ENCODE results near the gene TOP2A. TPM values are rescaled to one million over a fixed set of nuclear protein-coding genes. Genes with fewer than 3 reads are reported as not detected.

TOP2A gene
- polyA plus RNA-seq, 1 donor from 2014 or later, result 7.8 TPM

DNA sequence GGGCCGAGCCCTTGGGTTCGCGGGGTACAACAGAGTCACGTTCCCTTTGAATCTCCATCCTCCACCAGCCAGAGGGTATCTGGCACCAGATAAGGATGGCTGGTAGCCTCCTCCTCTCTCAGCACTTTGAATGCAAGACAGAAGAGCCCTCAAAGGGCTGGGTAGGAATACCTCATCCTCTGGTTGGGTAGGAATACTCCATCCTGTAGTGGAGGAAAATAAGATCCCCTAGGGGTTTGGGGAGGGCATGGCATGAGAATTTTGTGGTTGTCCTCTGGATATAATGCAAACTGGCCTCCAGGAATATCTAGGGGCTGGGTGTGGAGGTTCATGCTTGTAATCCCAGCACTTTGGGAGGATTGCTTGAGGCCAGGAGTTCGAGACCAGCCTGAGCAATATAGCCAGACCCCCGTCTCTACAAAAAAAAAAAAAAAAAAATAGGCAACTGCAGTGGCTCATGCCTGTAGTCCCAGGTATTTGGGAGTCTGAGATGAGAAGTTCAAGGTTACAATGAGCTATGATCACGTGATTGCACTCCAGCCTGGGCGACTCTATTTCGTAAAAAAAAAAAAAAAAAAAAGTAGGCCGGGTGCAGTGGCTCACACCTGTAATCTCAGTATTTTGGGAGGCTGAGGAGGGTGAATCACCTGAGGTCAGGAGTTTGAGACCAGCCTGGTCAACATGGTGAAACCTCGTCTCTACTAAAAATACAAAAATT is 28.2 kb upstream of the TOP2A start:
- no peaks in the 10 kb centered on the region for H4K20me1 ChIP-seq (ENCODE audit: insufficient read depth)

More for the DNA sequence above, 28.2 kb upstream of the TOP2A start:
- no peaks in the 10 kb centered on the region for H3K9me2 ChIP-seq (ENCODE audit: insufficient read depth, low read length)
- H3F3A ChIP-seq (ENCODE audit: insufficient read depth, low read length, poor library complexity, severe bottlenecking), result no peaks in the 10 kb centered on the region
- H3K27ac ChIP-seq (ENCODE audit: low read length), result no peak overlapping the region
- H2AFZ ChIP-seq (ENCODE audit: low read depth, low read length), result no peak overlapping the region
- no peaks in the 10 kb centered on the region for H3K9me3 ChIP-seq (ENCODE audit: low read length)
- no peak overlapping the region for H3K9ac ChIP-seq (ENCODE audit: low read length)
- no peaks in the 10 kb centered on the region for H3K36me3 ChIP-seq (ENCODE audit: insufficient read depth, low read length)
- no peak overlapping the region for H3K4me2 ChIP-seq (ENCODE audit: low read length)
- no peak overlapping the region for H3K4me3 ChIP-seq (ENCODE audit: low read length)
- H3K27me3 ChIP-seq (ENCODE audit: insufficient read depth, low read depth, low read length), result peaks cover 13% of the 10 kb centered on the region
- no peak for TF ChIP-seq EP300 (conservative IDR thresholded peaks at IDR 0.05; ENCODE audit: poor library complexity, severe bottlenecking)
- no peak for TF ChIP-seq TAF1 (IDR thresholded peaks at IDR 0.05; ENCODE audit: low read depth)
- TF ChIP-seq SMC3 (conservative IDR thresholded peaks at IDR 0.05; ENCODE audit: poor library complexity), result no peak
- TF ChIP-seq POLR2AphosphoS5 (IDR thresholded peaks at IDR 0.05), result no peak
- TF ChIP-seq RAD21 (conservative IDR thresholded peaks at IDR 0.05), result no peak
- no peak for TF ChIP-seq REST (IDR thresholded peaks at IDR 0.05; ENCODE audit: borderline replicate concordance)
- no peak for TF ChIP-seq MXI1 (conservative IDR thresholded peaks at IDR 0.05; ENCODE audit: poor library complexity, severe bottlenecking)
- no peak for TF ChIP-seq EZH2 (IDR thresholded peaks at IDR 0.05; ENCODE audit: borderline replicate concordance, insufficient read depth, low read length, poor library complexity, severe bottlenecking)
- TF ChIP-seq, protein P1, sequence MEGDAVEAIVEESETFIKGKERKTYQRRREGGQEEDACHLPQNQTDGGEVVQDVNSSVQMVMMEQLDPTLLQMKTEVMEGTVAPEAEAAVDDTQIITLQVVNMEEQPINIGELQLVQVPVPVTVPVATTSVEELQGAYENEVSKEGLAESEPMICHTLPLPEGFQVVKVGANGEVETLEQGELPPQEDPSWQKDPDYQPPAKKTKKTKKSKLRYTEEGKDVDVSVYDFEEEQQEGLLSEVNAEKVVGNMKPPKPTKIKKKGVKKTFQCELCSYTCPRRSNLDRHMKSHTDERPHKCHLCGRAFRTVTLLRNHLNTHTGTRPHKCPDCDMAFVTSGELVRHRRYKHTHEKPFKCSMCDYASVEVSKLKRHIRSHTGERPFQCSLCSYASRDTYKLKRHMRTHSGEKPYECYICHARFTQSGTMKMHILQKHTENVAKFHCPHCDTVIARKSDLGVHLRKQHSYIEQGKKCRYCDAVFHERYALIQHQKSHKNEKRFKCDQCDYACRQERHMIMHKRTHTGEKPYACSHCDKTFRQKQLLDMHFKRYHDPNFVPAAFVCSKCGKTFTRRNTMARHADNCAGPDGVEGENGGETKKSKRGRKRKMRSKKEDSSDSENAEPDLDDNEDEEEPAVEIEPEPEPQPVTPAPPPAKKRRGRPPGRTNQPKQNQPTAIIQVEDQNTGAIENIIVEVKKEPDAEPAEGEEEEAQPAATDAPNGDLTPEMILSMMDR (IDR thresholded peaks at IDR 0.05; ENCODE audit: poor library complexity, severe bottlenecking), result no peak
- no peaks in the 10 kb centered on the region for H3K79me2 ChIP-seq (replicated peaks; ENCODE audit: insufficient read depth, low read length)

Data from neural cell (in vitro differentiated cells).